Sigmoid colon (tissue), 7 donors: Measurements from ENCODE around the gene FAM118A. TPM values are rescaled to one million over a fixed set of nuclear protein-coding genes. Genes with fewer than 3 reads are reported as not detected.

ENCODE experiments used
- DNase-seq: peaks from one replicate; pipeline ENCODE4 v3.0.0-alpha.2; 2019
- H3K27ac ChIP-seq, 4 donors: fragments of 200-600 bp; sonication (generic); one replicate each; pipeline ENCODE4 v1.5.1; 2016 to 2019; ENCODE audit warnings: mild to moderate bottlenecking in 1 of 4
- H3K27me3 ChIP-seq, 3 donors: fragments of 200-600 bp; sonication (generic); one replicate each; pipeline ENCODE4 v1.5.1; 2019; ENCODE audit warnings: mild to moderate bottlenecking in 1 of 3
- H3K36me3 ChIP-seq, 4 donors: fragments of 200-600 bp; sonication (generic); one replicate each; pipeline ENCODE4 v1.5.1; 2016 to 2019
- H3K4me1 ChIP-seq, 4 donors: fragments of 200-600 bp; sonication (generic); one replicate each; pipeline ENCODE4 v1.5.1; 2017 to 2019
- H3K4me3 ChIP-seq, 4 donors: fragments of 200-600 bp; sonication (generic); one replicate each; pipeline ENCODE4 v1.5.1; 2017 to 2019; ENCODE audit warnings: mild to moderate bottlenecking in 2 of 4, moderate library complexity in 1 of 4
- H3K9me3 ChIP-seq, 4 donors: fragments of 200-600 bp in 3 of 4; sonication (generic) in 3 of 4; one replicate each; pipeline versions ENCODE4 v1.5.1 to v1.6.1; 2013 to 2019
- CTCF ChIP-seq, 4 experiments: fragments of 450-650 bp in 3 of 4; fragments of 200-600 bp in 1 of 4; IDR thresholded peaks; one replicate each; pipeline ENCODE4 v1.5.1; 2016 to 2019; ENCODE audit warnings: antibody characterized with exemption in 4 of 4, mild to moderate bottlenecking in 3 of 4, moderate library complexity in 2 of 4
- EP300 ChIP-seq, 4 donors: sonication (generic); formaldehyde crosslinking; IDR thresholded peaks; one replicate each; pipeline ENCODE4 v1.6.1; 2017; ENCODE audit warnings: antibody characterized with exemption in 4 of 4
- POLR2A ChIP-seq, 2 donors: fragments of 450-650 bp; IDR thresholded peaks; one replicate each; pipeline ENCODE4 v1.6.1; 2016; ENCODE audit warnings: antibody characterized with exemption in 2 of 2, mild to moderate bottlenecking in 2 of 2, moderate library complexity in 2 of 2
- POLR2AphosphoS5 ChIP-seq, 4 donors: sonication (generic); formaldehyde crosslinking; IDR thresholded peaks; one replicate each; pipeline ENCODE4 v1.6.1; 2017; ENCODE audit warnings: antibody characterized with exemption in 4 of 4
- WGBS, 2 donors: extraction: QIAGEN DNeasy Blood & Tissue Kit; methylation state at CpG; one replicate each; pipeline ENCODE4 v1.1.7; 2013; 5-methylcytosine and 5-hydroxymethylcytosine counted together
- intact Hi-C: fragments of 100-400 bp; cut with DNase I; formaldehyde crosslinking; loops from one replicate; pipeline ENCODE4 v1.15.1; 2023
- polyA plus RNA-seq, 3 donors: library from polyadenylated mRNA; stranded (reverse); fragments of 200-250 nt; gene quantifications; one replicate each; pipeline ENCODE4 v1.2.3, GENCODE V29; 2013
- total RNA-seq, 4 donors: library from RNA; depleted of rRNA; stranded (reverse); fragments of >200 nt; gene quantifications; one replicate each; pipeline ENCODE4 v1.1.0, GENCODE V29; 2016
- donor health status: healthy with polysubstance abuse.
- donor health status: Bipolar disorder and iron deficiency.
- donor health status: healthy.

Gene FAM118A
- total and polyA plus RNA-seq, 7 donors, result 7.2 to 126 (median 18.8) TPM

GRCh38 chr22:45295492-45295891 lies 14.2 kb upstream of the FAM118A start:
- Histone ChIP-seq H3K4me3 (no peak overlapping the region), H3K27ac (no peak overlapping the region), H3K9me3 (no peaks in the 10 kb centered on the region), H3K27me3 (peaks cover 0 to under 1% (median 0%) of the 10 kb centered on the region in 3 donors), H3K36me3 (no peaks in the 10 kb centered on the region), H3K4me1 (no peaks in the 10 kb centered on the region)
- intact Hi-C loops, result no loop called here
- TF ChIP-seq POLR2A (IDR thresholded peaks at IDR 0.05) (no peak), EP300 (IDR thresholded peaks at IDR 0.05) (no peak), CTCF (IDR thresholded peaks at IDR 0.05) (no peak), POLR2AphosphoS5 (IDR thresholded peaks at IDR 0.05) (no peak)
- DNase-seq, result no peak
- 83 to 90% methylated on average over 9 of the region's 9 CpGs for WGBS, 2 donors

GRCh38 chr22:45296628-45297297 lies 13.0 kb upstream of the FAM118A start:
- no peaks in the 10 kb centered on the region for H3K27me3 ChIP-seq
- 67 to 86% methylated on average over 13 of the region's 13 CpGs for WGBS, 2 donors
- H3K4me3 ChIP-seq, result no peak overlapping the region
- no peak overlapping the region for H3K27ac ChIP-seq
- no peak for DNase-seq
- H3K4me1 ChIP-seq, result no peaks in the 10 kb centered on the region
- no peaks in the 10 kb centered on the region for H3K36me3 ChIP-seq
- TF ChIP-seq EP300 (IDR thresholded peaks at IDR 0.05) (no peak), POLR2A (IDR thresholded peaks at IDR 0.05) (no peak), CTCF (IDR thresholded peaks at IDR 0.05) (no peak), POLR2AphosphoS5 (IDR thresholded peaks at IDR 0.05) (no peak)
- H3K9me3 ChIP-seq, result no peaks in the 10 kb centered on the region
- intact Hi-C loops, result no loop called here

GRCh38 chr22:45298934-45299505 lies 10.7 kb upstream of the FAM118A start:
- Histone ChIP-seq H3K27ac (no peak overlapping the region), H3K4me3 (no peak overlapping the region), H3K9me3 (no peaks in the 10 kb centered on the region), H3K27me3 (no peaks in the 10 kb centered on the region), H3K36me3 (no peaks in the 10 kb centered on the region), H3K4me1 (no peaks in the 10 kb centered on the region)
- TF ChIP-seq POLR2AphosphoS5 (IDR thresholded peaks at IDR 0.05), result no peak
- no peak for TF ChIP-seq EP300 (IDR thresholded peaks at IDR 0.05)
- no peak for TF ChIP-seq CTCF (IDR thresholded peaks at IDR 0.05)
- no peak for TF ChIP-seq POLR2A (IDR thresholded peaks at IDR 0.05)
- DNase-seq, result no peak
- 83 to 88% methylated on average over 15 of the region's 15 CpGs for WGBS, 2 donors
- intact Hi-C loops, result no loop called here

GRCh38 chr22:45302751-45303150 lies 7.0 kb upstream of the FAM118A start:
- no peaks in the 10 kb centered on the region for H3K27me3 ChIP-seq
- no peaks in the 10 kb centered on the region for H3K4me1 ChIP-seq
- intact Hi-C loops, result no loop called here
- H3K36me3 ChIP-seq, result no peaks in the 10 kb centered on the region
- TF ChIP-seq POLR2A (IDR thresholded peaks at IDR 0.05) (no peak), EP300 (IDR thresholded peaks at IDR 0.05) (no peak), POLR2AphosphoS5 (IDR thresholded peaks at IDR 0.05) (no peak), CTCF (IDR thresholded peaks at IDR 0.05) (no peak)
- no peaks in the 10 kb centered on the region for H3K9me3 ChIP-seq
- DNase-seq, result no peak
- H3K4me3 ChIP-seq, result no peak overlapping the region
- 20 to 56% methylated on average over 8 of the region's 8 CpGs for WGBS, 2 donors
- H3K27ac ChIP-seq, result no peak overlapping the region
